Parathyroid adenoma (tissue), 2 donors: ENCODE measurements around the gene NFYC.

Experiments
- H2AFZ ChIP-seq: fragments of 300-600 bp; sonication (generic); one replicate; pipeline ENCODE4 v1.7.0; 2017; ENCODE audit warnings: antibody characterized with exemption, mild to moderate bottlenecking
- H3K27ac ChIP-seq: fragments of 300-600 bp; sonication (generic); one replicate; pipeline ENCODE4 v1.7.0; 2017
- H3K27me3 ChIP-seq: fragments of 300-600 bp; sonication (generic); one replicate; pipeline ENCODE4 v1.7.0; 2017; ENCODE audit warnings: low read length; ENCODE audit not compliant: control insufficient read depth, insufficient read depth
- H3K36me3 ChIP-seq: fragments of 300-600 bp; sonication (generic); one replicate; pipeline ENCODE4 v1.7.0; 2017; ENCODE audit warnings: low read length; ENCODE audit not compliant: control insufficient read depth, insufficient read depth
- H3K4me1 ChIP-seq: fragments of 300-600 bp; sonication (generic); one replicate; pipeline ENCODE4 v1.7.0; 2017; ENCODE audit warnings: control low read depth
- H3K4me2 ChIP-seq: fragments of 300-600 bp; sonication (generic); one replicate; pipeline ENCODE4 v1.7.0; 2017; ENCODE audit warnings: low read length
- H3K4me3 ChIP-seq: fragments of 300-600 bp; sonication (generic); one replicate; pipeline ENCODE4 v1.7.0; 2017; ENCODE audit warnings: low read depth, low read length
- H3K79me2 ChIP-seq: fragments of 300-600 bp; sonication (generic); one replicate; pipeline ENCODE4 v1.7.0; 2017; ENCODE audit warnings: control low read depth
- H3K9ac ChIP-seq: fragments of 300-600 bp; sonication (generic); one replicate; pipeline ENCODE4 v1.7.0; 2017; ENCODE audit warnings: mild to moderate bottlenecking
- H3K9me3 ChIP-seq: fragments of 300-600 bp; sonication (generic); one replicate; pipeline ENCODE4 v1.7.0; 2017; ENCODE audit warnings: low read length; ENCODE audit not compliant: control insufficient read depth
- CTCF ChIP-seq: fragments of 300-600 bp; sonication (generic); IDR thresholded peaks from one replicate; pipeline ENCODE4 v1.7.0; 2017; ENCODE audit warnings: antibody characterized with exemption, mild to moderate bottlenecking
- donor health status: primary hyperparathyroidism.

The NFYC gene

GRCh38 chr1:40732756-40733301, 41.3 kb downstream of the NFYC start:
- H3K27me3 ChIP-seq = no peaks in the 10 kb centered on the region
- H3K4me3 ChIP-seq = no peak overlapping the region
- H3K9ac ChIP-seq = no peak overlapping the region
- no peak for TF ChIP-seq CTCF
- H2AFZ ChIP-seq = no peak overlapping the region
- H3K4me1 ChIP-seq = peaks cover 4% of the 10 kb centered on the region
- H3K79me2 ChIP-seq = peaks cover 37% of the 10 kb centered on the region
- H3K27ac ChIP-seq = no peak overlapping the region
- H3K36me3 ChIP-seq = no peaks in the 10 kb centered on the region
- H3K9me3 ChIP-seq = no peaks in the 10 kb centered on the region
- no peak overlapping the region for H3K4me2 ChIP-seq

GRCh38 chr1:40734882-40735628, 43.6 kb downstream of the NFYC start:
- H3K4me2 ChIP-seq = no peak overlapping the region
- H3K36me3 ChIP-seq = no peaks in the 10 kb centered on the region
- no peak for TF ChIP-seq CTCF
- H3K9ac ChIP-seq = no peak overlapping the region
- no peaks in the 10 kb centered on the region for H3K9me3 ChIP-seq
- peaks cover 30% of the 10 kb centered on the region for H3K79me2 ChIP-seq
- H3K4me3 ChIP-seq = no peak overlapping the region
- no peaks in the 10 kb centered on the region for H3K27me3 ChIP-seq
- peaks cover 4% of the 10 kb centered on the region for H3K4me1 ChIP-seq
- H3K27ac ChIP-seq = no peak overlapping the region
- no peak overlapping the region for H2AFZ ChIP-seq

DNA sequence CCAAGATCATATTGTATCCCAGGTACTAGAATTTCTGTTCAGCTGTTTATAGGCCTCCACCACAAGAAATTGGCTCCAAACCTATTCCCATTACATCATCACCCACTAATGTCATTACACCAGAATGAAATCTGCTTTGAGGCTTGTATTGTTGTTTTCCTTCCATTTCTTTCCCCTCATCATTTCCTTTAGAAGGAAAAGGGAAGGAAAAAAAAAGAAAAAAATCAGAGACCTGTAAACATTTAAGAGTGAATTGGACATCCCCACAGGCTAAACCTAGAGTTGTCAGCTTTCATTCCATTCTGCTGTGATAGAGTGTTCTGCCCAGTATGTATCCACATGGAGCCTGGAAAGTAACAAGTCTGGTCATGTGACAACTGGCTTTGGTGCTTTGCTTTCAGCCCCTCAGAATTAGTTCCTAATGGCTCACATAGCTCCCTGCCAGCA, 44.6 kb downstream of the NFYC start:
- Histone ChIP-seq H3K4me3 (no peak overlapping the region), H3K4me2 (no peak overlapping the region), H3K4me1 (peaks cover 4% of the 10 kb centered on the region), H3K27me3 (no peaks in the 10 kb centered on the region), H2AFZ (no peak overlapping the region), H3K36me3 (no peaks in the 10 kb centered on the region), H3K79me2 (peaks cover 25% of the 10 kb centered on the region), H3K27ac (no peak overlapping the region), H3K9me3 (no peaks in the 10 kb centered on the region), H3K9ac (no peak overlapping the region)
- no peak for TF ChIP-seq CTCF

- Histone ChIP-seq H3K4me1 (peaks cover 4% of the 10 kb centered on the region), H3K27ac (no peak overlapping the region)
- no peak for TF ChIP-seq CTCF
Observed at GRCh38 chr1:40738831-40739230, 47.3 kb downstream of the NFYC start.

More at GRCh38 chr1:40738831-40739230, 47.3 kb downstream of the NFYC start:
- peaks cover 15% of the 10 kb centered on the region for H3K79me2 ChIP-seq
- H2AFZ ChIP-seq = no peak overlapping the region
- no peak overlapping the region for H3K4me2 ChIP-seq
- H3K27me3 ChIP-seq = no peaks in the 10 kb centered on the region
- H3K36me3 ChIP-seq = no peaks in the 10 kb centered on the region
- H3K9me3 ChIP-seq = no peaks in the 10 kb centered on the region
- no peak overlapping the region for H3K4me3 ChIP-seq
- H3K9ac ChIP-seq = no peak overlapping the region
